ENCODE measurements around the gene HSPB9. TPM values are rescaled to one million over a fixed set of nuclear protein-coding genes. Genes with fewer than 3 reads are reported as not detected.
"Not testable (repeated sequence)": the region's sequence is repeated elsewhere in the genome, so short reads cannot be mapped to it uniquely, and the experiment has no call there.

Gene HSPB9
- total RNA-seq, 1 donor from 2014 or later, result 1.2 TPM

DNA sequence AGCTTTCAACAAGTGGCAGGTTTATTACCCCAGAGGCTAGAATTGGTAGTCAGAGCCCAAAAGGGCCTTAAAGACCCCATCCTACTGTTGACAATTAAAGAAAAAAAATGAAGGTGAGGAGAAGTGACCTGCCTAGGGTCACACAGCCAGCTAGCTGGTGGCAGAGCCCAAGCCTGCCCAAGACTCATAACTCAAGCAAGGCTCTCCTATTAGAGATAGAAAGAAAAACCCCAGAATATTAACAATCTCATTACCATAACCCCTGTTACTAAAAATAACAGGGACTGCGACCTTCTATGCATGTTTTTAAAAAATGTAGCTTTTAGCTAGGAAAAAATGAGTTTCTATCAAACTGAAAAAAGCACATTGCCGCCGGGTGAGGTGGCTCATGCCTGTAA lies 14.0 kb downstream of the HSPB9 start:
- Histone ChIP-seq H3K4me3 (no peak overlapping the region), H3K4me1 (peaks cover 58% of the 10 kb centered on the region), H3K9me3 (no peaks in the 10 kb centered on the region), H3K27ac (no peak overlapping the region), H3K36me3 (no peaks in the 10 kb centered on the region), H3K27me3 (no peaks in the 10 kb centered on the region)
- intact Hi-C loops (cut with DNase I), result no loop called here
- no peak for DNase-seq (ENCODE audit: extremely low spot score in 2 of 2)
- TF ChIP-seq, protein P1, sequence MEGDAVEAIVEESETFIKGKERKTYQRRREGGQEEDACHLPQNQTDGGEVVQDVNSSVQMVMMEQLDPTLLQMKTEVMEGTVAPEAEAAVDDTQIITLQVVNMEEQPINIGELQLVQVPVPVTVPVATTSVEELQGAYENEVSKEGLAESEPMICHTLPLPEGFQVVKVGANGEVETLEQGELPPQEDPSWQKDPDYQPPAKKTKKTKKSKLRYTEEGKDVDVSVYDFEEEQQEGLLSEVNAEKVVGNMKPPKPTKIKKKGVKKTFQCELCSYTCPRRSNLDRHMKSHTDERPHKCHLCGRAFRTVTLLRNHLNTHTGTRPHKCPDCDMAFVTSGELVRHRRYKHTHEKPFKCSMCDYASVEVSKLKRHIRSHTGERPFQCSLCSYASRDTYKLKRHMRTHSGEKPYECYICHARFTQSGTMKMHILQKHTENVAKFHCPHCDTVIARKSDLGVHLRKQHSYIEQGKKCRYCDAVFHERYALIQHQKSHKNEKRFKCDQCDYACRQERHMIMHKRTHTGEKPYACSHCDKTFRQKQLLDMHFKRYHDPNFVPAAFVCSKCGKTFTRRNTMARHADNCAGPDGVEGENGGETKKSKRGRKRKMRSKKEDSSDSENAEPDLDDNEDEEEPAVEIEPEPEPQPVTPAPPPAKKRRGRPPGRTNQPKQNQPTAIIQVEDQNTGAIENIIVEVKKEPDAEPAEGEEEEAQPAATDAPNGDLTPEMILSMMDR (IDR thresholded peaks at IDR 0.05), result no peak
- TF ChIP-seq POLR2A (IDR thresholded peaks at IDR 0.05), result no peak
- no peak for TF ChIP-seq POLR2AphosphoS5 (IDR thresholded peaks at IDR 0.05; ENCODE audit: insufficient read depth in 1 of 2, low read depth in 1 of 2)

DNA sequence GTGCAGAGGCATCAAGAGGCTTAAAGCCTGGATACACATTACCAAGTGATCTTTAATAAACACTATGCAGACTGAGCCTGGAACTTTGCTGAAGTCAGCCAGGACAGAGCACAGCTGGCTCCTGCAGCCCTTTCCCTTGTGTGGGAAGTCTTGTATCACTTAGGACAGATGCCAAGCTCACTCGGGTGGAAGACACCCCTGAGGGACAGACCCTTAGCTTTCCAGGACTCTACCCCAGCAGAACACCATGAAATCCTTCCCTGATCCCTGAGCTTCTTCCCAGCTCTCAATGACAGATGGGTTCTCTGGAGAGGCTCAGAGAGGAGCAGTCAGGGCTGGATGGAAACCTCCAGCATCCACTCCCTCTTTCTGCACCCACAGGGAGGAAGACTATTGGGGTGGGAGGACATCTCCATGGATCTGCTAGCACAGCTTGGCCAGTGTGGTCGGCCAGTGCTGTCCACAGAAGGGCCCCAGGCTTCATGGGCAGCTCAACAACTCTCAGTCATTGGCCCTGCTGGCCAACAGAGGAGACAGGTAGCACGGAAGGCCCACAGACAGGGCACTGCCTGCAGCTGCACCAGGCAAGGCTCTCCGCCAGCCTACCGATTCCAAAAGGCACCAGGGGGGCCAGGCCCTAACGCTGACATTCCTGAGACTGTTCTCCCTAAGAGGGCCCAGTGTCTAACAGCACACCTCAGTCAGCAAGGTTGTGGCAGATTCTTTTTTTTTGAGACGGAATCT lies 16.3 kb downstream of the HSPB9 start:
- no peaks in the 10 kb centered on the region for H3K27me3 ChIP-seq
- no peaks in the 10 kb centered on the region for H3K36me3 ChIP-seq
- intact Hi-C loops (cut with DNase I), result no loop called here
- no peak overlapping the region for H3K4me3 ChIP-seq
- no peak overlapping the region for H3K27ac ChIP-seq
- TF ChIP-seq POLR2A (IDR thresholded peaks at IDR 0.05) (no peak), POLR2AphosphoS5 (IDR thresholded peaks at IDR 0.05; ENCODE audit: insufficient read depth in 1 of 2, low read depth in 1 of 2) (no peak)
- TF ChIP-seq, protein P1 (IDR thresholded peaks at IDR 0.05), result no peak
- DNase-seq (ENCODE audit: extremely low spot score in 2 of 2), result no peak
- no peaks in the 10 kb centered on the region for H3K9me3 ChIP-seq
- peaks cover 41% of the 10 kb centered on the region for H3K4me1 ChIP-seq

DNA sequence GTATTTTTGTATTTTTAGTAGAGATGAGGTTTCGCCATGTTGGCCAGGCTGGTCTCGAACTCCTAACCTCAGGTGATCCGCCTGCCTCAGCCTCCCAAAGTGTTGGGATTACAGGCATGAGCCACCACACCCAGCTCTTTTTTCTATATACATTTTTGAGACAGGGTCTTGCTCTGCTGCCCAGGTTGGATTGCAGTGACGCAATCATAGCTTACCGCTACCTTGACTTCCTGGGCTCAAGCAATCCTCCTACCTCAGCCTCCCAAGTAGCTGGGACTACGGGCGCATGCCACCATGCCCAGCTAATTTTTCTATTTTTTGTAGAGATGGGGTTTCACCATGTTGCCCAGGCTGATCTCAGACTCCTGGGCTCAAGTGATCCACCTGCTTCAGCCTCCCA lies 18.1 kb downstream of the HSPB9 start:
- DNase-seq (ENCODE audit: extremely low spot score in 2 of 2); H3K9me3 ChIP-seq; intact Hi-C loops (cut with DNase I); H3K36me3 ChIP-seq; H3K27me3 ChIP-seq; H3K27ac ChIP-seq; H3K4me3 ChIP-seq: not testable (repeated sequence)
- peaks cover 32% of the 10 kb centered on the region for H3K4me1 ChIP-seq

DNA sequence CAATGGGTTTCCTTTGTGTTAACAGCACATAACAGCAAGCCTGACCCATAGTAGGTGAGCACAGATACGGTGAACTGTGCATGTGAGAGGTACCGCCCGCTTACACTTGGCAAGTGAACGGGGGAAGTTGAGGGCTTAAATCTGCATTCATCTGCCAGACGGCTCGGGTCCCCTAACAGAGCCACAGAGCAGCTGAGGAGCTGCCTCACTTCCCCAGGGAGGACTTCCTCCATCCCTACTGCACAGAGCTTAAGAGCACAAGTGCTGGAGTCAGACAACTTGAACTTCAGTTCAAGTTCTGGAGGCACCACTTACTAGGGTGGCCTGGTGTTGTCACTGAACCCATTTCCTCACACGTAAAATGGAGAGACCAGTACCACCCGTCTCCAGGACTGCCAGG lies 18.8 kb downstream of the HSPB9 start:
- H3K27me3 ChIP-seq, result no peaks in the 10 kb centered on the region
- intact Hi-C loops (cut with DNase I), result no loop called here
- H3K9me3 ChIP-seq, result no peaks in the 10 kb centered on the region
- H3K36me3 ChIP-seq, result peaks cover 0 to 6% of the 10 kb centered on the region in 2 donors
- TF ChIP-seq POLR2A (IDR thresholded peaks at IDR 0.05) (no peak), POLR2AphosphoS5 (IDR thresholded peaks at IDR 0.05; ENCODE audit: insufficient read depth in 1 of 2, low read depth in 1 of 2) (no peak)
- TF ChIP-seq, protein P1 (IDR thresholded peaks at IDR 0.05), result no peak
- DNase-seq (ENCODE audit: extremely low spot score in 2 of 2), result no peak
- no peak overlapping the region for H3K27ac ChIP-seq
- H3K4me3 ChIP-seq, result no peak overlapping the region
- H3K4me1 ChIP-seq, result peaks cover 25% of the 10 kb centered on the region

DNA sequence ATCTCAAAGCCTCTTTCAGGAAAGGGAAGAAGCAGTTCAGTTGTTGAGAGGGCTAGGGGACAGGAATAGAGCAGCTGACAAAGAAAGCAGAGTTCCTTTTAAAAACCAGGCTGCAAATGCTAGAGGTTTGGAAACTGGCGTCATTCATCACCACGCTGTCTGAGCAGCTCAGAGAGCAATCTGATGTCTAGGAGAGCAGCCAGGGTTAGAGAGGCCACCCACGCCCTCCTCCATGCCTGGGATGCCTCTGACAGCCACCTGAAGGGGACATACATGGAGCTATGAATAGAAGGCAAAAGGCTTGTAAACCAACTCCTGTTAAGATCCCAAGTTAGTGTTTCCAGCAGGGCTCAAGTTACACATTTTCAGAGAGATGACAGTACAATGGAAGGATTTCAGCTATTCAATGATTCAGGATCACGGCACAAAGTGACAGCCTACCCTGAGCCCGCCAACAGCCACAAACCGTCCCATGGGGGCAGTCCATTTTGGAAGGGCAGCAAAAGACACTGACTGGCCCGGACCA lies 19.8 kb downstream of the HSPB9 start:
- TF ChIP-seq POLR2AphosphoS5 (IDR thresholded peaks at IDR 0.05; ENCODE audit: insufficient read depth in 1 of 2, low read depth in 1 of 2), result no peak
- TF ChIP-seq, protein P1 (IDR thresholded peaks at IDR 0.05), result no peak
- no peak for TF ChIP-seq POLR2A (IDR thresholded peaks at IDR 0.05)
- H3K4me1 ChIP-seq, result peaks cover 22% of the 10 kb centered on the region
- peaks cover 0 to 6% of the 10 kb centered on the region in 2 donors for H3K36me3 ChIP-seq
- intact Hi-C loops (cut with DNase I), result no loop called here
- no peaks in the 10 kb centered on the region for H3K9me3 ChIP-seq
- no peak for DNase-seq (ENCODE audit: extremely low spot score in 2 of 2)
- H3K27me3 ChIP-seq, result no peaks in the 10 kb centered on the region
- H3K27ac ChIP-seq, result no peak overlapping the region
- H3K4me3 ChIP-seq, result no peak overlapping the region

DNA sequence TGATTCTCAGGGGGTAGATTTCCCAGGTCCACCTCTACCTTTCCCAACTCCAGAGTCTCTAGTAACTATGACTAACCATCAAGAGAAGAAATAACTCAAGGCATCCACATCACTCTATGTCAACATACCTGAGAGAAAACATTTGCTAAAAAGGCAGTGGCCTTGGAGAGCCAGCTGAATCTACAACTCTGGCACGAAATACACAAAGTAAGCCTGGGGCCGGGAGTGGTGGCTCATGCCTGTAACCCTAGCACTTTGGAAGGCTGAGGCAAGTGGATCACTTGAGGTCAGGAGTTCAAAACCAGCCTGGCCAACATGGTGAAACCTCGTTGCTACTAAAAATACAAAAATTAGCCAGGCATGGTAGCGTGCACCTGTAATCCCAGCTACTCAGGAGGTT lies 20.5 kb downstream of the HSPB9 start:
- H3K27me3 ChIP-seq; H3K9me3 ChIP-seq; DNase-seq (ENCODE audit: extremely low spot score in 2 of 2); intact Hi-C loops (cut with DNase I); H3K4me3 ChIP-seq; H3K27ac ChIP-seq; H3K36me3 ChIP-seq: not testable (repeated sequence)
- peaks cover 22% of the 10 kb centered on the region for H3K4me1 ChIP-seq

All from vagina (tissue), 2 donors.